ENCODE results near the gene SMOC2. TPM values are rescaled to one million over a fixed set of nuclear protein-coding genes. Genes with fewer than 3 reads are reported as not detected.
"Not testable (repeated sequence)": the region's sequence is repeated elsewhere in the genome, so short reads cannot be mapped to it uniquely, and the experiment has no call there.

Gene SMOC2
- total and polyA plus RNA-seq, 12 donors, result 3.0 to 32.0 (median 10.5) TPM

DNA sequence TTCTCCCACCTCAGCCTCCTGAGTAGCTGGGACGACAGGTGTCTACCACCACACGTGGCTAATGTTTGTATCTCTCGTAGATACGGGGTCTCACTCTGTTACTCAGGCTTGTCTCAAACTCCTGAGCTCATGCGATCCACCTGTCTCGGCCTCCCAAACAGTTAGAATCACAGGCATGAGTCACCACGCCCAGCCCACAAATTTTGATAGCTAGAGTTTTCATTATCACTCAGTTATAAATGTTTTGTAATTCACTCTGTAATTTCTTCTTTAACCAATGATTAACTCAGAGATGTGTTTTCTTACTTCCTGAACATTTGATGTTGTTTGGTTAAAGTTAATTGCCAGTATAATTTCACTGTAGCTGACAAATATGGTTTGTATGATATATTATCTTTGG is 249.3 kb downstream of the SMOC2 start:
- intact Hi-C loops (cut with DNase I), result no loop called here
- peak in 1 of 7 donors; percentile 21 for DNase-seq
- Histone ChIP-seq H3K4me1 (replicated peaks in 1 of 2) (no peaks in the 10 kb centered on the region), H3K9me3 (replicated peaks in 1 of 3) (no peaks in the 10 kb centered on the region), H3K27ac (no peak overlapping the region), H3K36me3 (replicated peaks in 1 of 2) (no peaks in the 10 kb centered on the region), H3K4me3 (no peak overlapping the region), H3K27me3 (no peaks in the 10 kb centered on the region)
- WGBS, 4 donors, result 80 to 90% (median 85%) methylated on average over 7 of the region's 7 CpGs
- no peak for TF ChIP-seq POLR2A (IDR thresholded peaks at IDR 0.05)
- TF ChIP-seq, protein P1, sequence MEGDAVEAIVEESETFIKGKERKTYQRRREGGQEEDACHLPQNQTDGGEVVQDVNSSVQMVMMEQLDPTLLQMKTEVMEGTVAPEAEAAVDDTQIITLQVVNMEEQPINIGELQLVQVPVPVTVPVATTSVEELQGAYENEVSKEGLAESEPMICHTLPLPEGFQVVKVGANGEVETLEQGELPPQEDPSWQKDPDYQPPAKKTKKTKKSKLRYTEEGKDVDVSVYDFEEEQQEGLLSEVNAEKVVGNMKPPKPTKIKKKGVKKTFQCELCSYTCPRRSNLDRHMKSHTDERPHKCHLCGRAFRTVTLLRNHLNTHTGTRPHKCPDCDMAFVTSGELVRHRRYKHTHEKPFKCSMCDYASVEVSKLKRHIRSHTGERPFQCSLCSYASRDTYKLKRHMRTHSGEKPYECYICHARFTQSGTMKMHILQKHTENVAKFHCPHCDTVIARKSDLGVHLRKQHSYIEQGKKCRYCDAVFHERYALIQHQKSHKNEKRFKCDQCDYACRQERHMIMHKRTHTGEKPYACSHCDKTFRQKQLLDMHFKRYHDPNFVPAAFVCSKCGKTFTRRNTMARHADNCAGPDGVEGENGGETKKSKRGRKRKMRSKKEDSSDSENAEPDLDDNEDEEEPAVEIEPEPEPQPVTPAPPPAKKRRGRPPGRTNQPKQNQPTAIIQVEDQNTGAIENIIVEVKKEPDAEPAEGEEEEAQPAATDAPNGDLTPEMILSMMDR (IDR thresholded peaks at IDR 0.05), result no peak

DNA sequence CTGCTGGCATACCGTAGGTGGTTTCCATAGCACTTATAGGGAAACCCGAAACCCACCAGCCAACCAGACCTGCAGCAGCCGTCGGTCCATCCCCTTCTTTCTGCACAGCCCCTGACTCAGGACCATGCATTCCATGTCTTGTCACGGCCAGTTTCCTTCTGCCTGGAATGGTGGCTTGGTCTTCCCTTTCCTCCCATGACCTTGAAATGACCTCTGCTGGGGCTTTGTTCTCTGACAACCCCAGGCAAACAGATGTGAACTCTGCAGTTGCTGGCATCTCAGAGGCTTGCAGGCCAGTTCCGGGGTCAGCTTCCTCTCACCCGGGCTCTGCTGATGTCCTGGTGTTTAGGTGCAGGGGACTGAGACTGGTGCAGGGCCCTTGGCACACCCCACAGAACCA is 250.8 kb downstream of the SMOC2 start:
- intact Hi-C loops (cut with DNase I), result no loop called here
- Histone ChIP-seq H3K9me3 (replicated peaks in 1 of 3) (no peaks in the 10 kb centered on the region), H3K27ac (no peak overlapping the region), H3K36me3 (replicated peaks in 1 of 2) (no peaks in the 10 kb centered on the region), H3K4me1 (replicated peaks in 1 of 2) (no peaks in the 10 kb centered on the region), H3K4me3 (no peak overlapping the region), H3K27me3 (no peaks in the 10 kb centered on the region)
- peak in 1 of 7 donors; percentile 13 for DNase-seq
- 78 to 90% (median 81%) methylated on average over 5 to 7 of the region's 7 CpGs for WGBS, 4 donors
- TF ChIP-seq POLR2A (IDR thresholded peaks at IDR 0.05), result no peak
- TF ChIP-seq, protein P1 (IDR thresholded peaks at IDR 0.05), result no peak

DNA sequence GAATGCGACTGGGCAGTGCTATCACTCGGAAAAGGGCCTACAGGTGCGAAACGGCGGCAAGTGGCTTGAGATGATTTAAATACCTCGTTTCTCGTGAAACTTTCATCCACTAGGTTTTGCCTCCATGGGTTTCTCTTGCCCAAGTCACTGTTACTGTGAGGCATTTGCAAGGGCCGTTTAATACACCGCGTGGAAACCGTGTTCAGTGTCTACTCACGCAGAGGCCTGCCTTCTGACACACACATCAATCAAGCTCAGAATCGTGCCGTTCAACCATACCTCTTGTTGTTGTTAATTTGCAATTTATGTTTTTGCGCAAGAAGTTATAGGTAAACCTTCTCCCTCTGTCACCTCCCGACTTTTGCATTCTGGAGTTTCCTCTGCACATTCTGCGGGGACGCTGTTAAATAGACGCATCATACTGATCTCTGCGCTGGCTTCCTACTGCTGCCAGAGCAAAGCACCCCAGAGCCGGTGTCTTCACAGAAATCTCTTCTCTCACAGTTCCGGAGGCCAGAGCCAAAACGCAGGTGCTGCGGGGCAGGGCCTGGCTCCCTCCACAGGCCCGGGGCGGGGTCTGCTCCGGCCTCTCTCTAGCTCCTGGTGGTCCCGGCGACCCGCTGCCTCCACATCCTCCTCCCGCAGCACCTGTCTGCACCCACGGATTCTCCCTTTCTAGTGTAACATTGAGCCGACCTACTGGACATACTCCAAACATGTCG is 251.4 kb downstream of the SMOC2 start:
- Histone ChIP-seq H3K27me3 (no peaks in the 10 kb centered on the region), H3K36me3 (replicated peaks in 1 of 2) (no peaks in the 10 kb centered on the region), H3K27ac (peak overlapping the region in 1 of 5 donors; percentile 16), H3K4me1 (replicated peaks in 1 of 2) (no peaks in the 10 kb centered on the region), H3K4me3 (no peak overlapping the region), H3K9me3 (replicated peaks in 1 of 3) (no peaks in the 10 kb centered on the region)
- peak in 1 of 7 donors; percentile 14 for DNase-seq
- intact Hi-C loops (cut with DNase I), result no loop called here
- TF ChIP-seq, protein P1 (IDR thresholded peaks at IDR 0.05), result no peak
- no peak for TF ChIP-seq POLR2A (IDR thresholded peaks at IDR 0.05)
- 82 to 89% (median 86%) methylated on average over 30 to 34 of the region's 34 CpGs for WGBS, 4 donors

DNA sequence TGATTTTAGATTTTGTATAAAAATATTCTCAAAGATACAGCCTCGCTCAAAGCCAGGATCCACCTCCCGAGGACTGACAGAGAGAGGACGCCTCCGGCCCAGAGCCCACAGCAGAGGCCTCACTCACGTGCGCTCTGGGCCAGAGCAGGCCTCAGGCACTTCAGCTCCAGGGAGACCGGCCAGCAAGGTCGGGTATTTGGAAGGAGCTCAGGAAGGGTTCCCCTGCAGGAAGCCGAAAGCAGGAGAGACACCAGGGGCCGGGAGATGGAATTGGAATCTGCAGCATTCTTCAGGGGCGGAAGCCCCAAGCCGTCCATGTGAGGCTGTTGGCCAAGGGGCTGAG is 251.9 kb downstream of the SMOC2 start:
- H3K4me3 ChIP-seq; intact Hi-C loops (cut with DNase I); H3K4me1 ChIP-seq (replicated peaks in 1 of 2); H3K27ac ChIP-seq; H3K9me3 ChIP-seq (replicated peaks in 1 of 3); H3K27me3 ChIP-seq; DNase-seq; H3K36me3 ChIP-seq (replicated peaks in 1 of 2): not testable (repeated sequence)
- 69 to 97% (median 79%) methylated on average over 4 to 6 of the region's 12 CpGs; no CpG with 5 or more reads in 1 of the 4 donors for WGBS, 4 donors

DNA sequence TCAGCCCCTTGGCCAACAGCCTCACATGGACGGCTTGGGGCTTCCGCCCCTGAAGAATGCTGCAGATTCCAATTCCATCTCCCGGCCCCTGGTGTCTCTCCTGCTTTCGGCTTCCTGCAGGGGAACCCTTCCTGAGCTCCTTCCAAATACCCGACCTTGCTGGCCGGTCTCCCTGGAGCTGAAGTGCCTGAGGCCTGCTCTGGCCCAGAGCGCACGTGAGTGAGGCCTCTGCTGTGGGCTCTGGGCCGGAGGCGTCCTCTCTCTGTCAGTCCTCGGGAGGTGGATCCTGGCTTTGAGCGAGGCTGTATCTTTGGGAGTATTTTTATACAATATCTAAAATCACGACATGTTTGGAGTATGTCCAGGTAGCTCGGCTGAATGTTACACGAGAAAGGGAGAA is 253.8 kb downstream of the SMOC2 start:
- H3K4me3 ChIP-seq; H3K27me3 ChIP-seq; H3K27ac ChIP-seq; H3K36me3 ChIP-seq (replicated peaks in 1 of 2); H3K9me3 ChIP-seq (replicated peaks in 1 of 3); DNase-seq; intact Hi-C loops (cut with DNase I); H3K4me1 ChIP-seq (replicated peaks in 1 of 2): not testable (repeated sequence)
- WGBS, 4 donors, result 60 to 80% (median 72%) methylated on average over 1 to 7 of the region's 15 CpGs
